Measurements from ENCODE around the gene OPA1.

OPA1 gene

GRCh38 chr3:193645806-193646205 is 52.8 kb downstream of the OPA1 start:
- DNase-seq (no peak), ATAC-seq (ENCODE audit: insufficient read depth, low read depth) (no peak)
- Histone ChIP-seq H3K9me3 (ENCODE audit: insufficient read depth, low read length, severe bottlenecking) (no peaks in the 10 kb centered on the region), H3K4me1 (ENCODE audit: insufficient read depth, low read length) (no peaks in the 10 kb centered on the region), H3K27ac (ENCODE audit: low read length) (no peak overlapping the region), H3K36me3 (ENCODE audit: insufficient read depth, low read length) (peaks cover 84% of the 10 kb centered on the region), H3K4me2 (ENCODE audit: insufficient read depth, low read length) (no peak overlapping the region), H3K4me3 (ENCODE audit: low read depth in 1 of 2, low read length in 2 of 2) (no peak overlapping the region), H4K20me1 (ENCODE audit: insufficient read depth, low read length) (no peaks in the 10 kb centered on the region), H3K79me2 (ENCODE audit: insufficient read depth, low read length) (no peaks in the 10 kb centered on the region), H3K27me3 (ENCODE audit: insufficient read depth, low read length, poor library complexity) (no peaks in the 10 kb centered on the region), H2AFZ (ENCODE audit: low read depth, low read length) (no peak overlapping the region), H3K9ac (ENCODE audit: low read depth, low read length) (no peak overlapping the region)
- TF ChIP-seq EZH2 (IDR thresholded peaks at IDR 0.05; ENCODE audit: borderline replicate concordance, low read depth, low read length, severe bottlenecking) (no peak), CTCF (IDR thresholded peaks at IDR 0.05; ENCODE audit: borderline replicate concordance, extremely low read depth, low read length, poor library complexity, severe bottlenecking) (no peak)

- Histone ChIP-seq H3K4me1 (ENCODE audit: insufficient read depth, low read length) (no peaks in the 10 kb centered on the region), H3K4me2 (ENCODE audit: insufficient read depth, low read length) (no peak overlapping the region), H4K20me1 (ENCODE audit: insufficient read depth, low read length) (no peaks in the 10 kb centered on the region), H3K36me3 (ENCODE audit: insufficient read depth, low read length) (peaks cover 76% of the 10 kb centered on the region), H3K79me2 (ENCODE audit: insufficient read depth, low read length) (no peaks in the 10 kb centered on the region), H3K9ac (ENCODE audit: low read depth, low read length) (no peak overlapping the region), H3K4me3 (ENCODE audit: low read depth in 1 of 2, low read length in 2 of 2) (no peak overlapping the region), H2AFZ (ENCODE audit: low read depth, low read length) (no peak overlapping the region), H3K9me3 (ENCODE audit: insufficient read depth, low read length, severe bottlenecking) (no peaks in the 10 kb centered on the region), H3K27me3 (ENCODE audit: insufficient read depth, low read length, poor library complexity) (no peaks in the 10 kb centered on the region), H3K27ac (ENCODE audit: low read length) (no peak overlapping the region)
- TF ChIP-seq EZH2 (IDR thresholded peaks at IDR 0.05; ENCODE audit: borderline replicate concordance, low read depth, low read length, severe bottlenecking) (no peak), CTCF (IDR thresholded peaks at IDR 0.05; ENCODE audit: borderline replicate concordance, extremely low read depth, low read length, poor library complexity, severe bottlenecking) (no peak)
- DNase-seq (no peak), ATAC-seq (ENCODE audit: insufficient read depth, low read depth) (no peak)
These were observed 55.6 kb downstream of the OPA1 start for GRCh38 chr3:193648542-193649076.

GRCh38 chr3:193650585-193650984 is 57.6 kb downstream of the OPA1 start:
- no peaks in the 10 kb centered on the region for H3K79me2 ChIP-seq (ENCODE audit: insufficient read depth, low read length)
- H2AFZ ChIP-seq (ENCODE audit: low read depth, low read length), result no peak overlapping the region
- no peak for DNase-seq
- H3K4me1 ChIP-seq (ENCODE audit: insufficient read depth, low read length), result no peaks in the 10 kb centered on the region
- no peaks in the 10 kb centered on the region for H4K20me1 ChIP-seq (ENCODE audit: insufficient read depth, low read length)
- no peaks in the 10 kb centered on the region for H3K9me3 ChIP-seq (ENCODE audit: insufficient read depth, low read length, severe bottlenecking)
- no peak for ATAC-seq (ENCODE audit: insufficient read depth, low read depth)
- H3K27me3 ChIP-seq (ENCODE audit: insufficient read depth, low read length, poor library complexity), result no peaks in the 10 kb centered on the region
- no peak for TF ChIP-seq CTCF (IDR thresholded peaks at IDR 0.05; ENCODE audit: borderline replicate concordance, extremely low read depth, low read length, poor library complexity, severe bottlenecking)
- no peak for TF ChIP-seq EZH2 (IDR thresholded peaks at IDR 0.05; ENCODE audit: borderline replicate concordance, low read depth, low read length, severe bottlenecking)
- H3K36me3 ChIP-seq (ENCODE audit: insufficient read depth, low read length), result peaks cover 74% of the 10 kb centered on the region
- H3K4me3 ChIP-seq (ENCODE audit: low read depth in 1 of 2, low read length in 2 of 2), result no peak overlapping the region
- no peak overlapping the region for H3K27ac ChIP-seq (ENCODE audit: low read length)
- H3K9ac ChIP-seq (ENCODE audit: low read depth, low read length), result no peak overlapping the region
- no peak overlapping the region for H3K4me2 ChIP-seq (ENCODE audit: insufficient read depth, low read length)

Data from DND-41 (cell line).